GM18526 (cell line): ENCODE measurements around the gene ZIC1.

Experiments used
- POLR2A ChIP-seq: IDR thresholded peaks from 3 replicates; pipeline ENCODE4 v1.6.1; 2011; ENCODE audit not compliant: insufficient read length; ENCODE audit errors: extremely low read depth

Gene ZIC1

DNA sequence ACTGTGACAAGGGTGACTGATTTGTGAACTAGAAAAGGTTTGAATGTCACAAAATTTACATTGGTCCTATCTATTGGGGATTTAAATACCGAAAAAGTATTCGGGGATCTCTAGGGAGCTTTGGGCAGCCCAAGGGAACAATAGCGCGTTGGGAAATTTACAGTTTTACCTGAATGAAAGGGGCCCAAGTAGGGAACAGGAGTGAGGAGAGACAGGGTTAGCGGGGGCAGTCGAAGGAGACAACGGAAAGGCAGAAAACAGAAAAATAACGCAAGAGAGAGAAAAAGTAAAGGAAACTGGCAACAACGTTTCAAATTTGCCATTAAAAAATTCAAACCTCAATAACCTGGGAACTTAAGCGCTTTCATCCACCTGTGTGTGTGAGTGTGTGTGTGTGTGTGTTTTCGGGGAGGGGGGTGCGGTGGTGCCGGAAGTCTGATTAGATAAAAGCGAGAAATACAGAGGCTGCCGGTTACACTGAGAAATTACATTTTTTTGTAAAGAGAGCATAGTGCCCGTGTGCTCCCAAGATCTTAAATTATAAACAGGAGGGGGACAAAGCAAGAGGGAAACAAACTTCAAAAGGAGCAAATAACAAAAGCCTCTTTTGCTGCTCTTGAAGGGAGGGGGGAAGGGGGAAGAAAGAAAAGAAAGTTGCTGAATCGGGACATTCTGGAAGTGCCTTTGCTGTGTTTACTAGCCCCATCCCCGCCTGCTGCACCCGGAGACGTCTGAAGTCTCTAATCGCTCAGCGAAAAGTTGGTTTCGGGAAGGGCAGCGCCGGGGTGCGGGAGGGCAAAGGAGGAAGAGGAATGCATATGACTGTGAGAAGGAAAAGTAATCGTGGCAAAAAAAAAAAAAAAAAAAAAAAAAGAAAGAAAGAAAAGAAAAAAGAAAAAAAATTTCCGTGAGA is 721 bp upstream of the ZIC1 start:
- TF ChIP-seq POLR2A, result no peak

DNA sequence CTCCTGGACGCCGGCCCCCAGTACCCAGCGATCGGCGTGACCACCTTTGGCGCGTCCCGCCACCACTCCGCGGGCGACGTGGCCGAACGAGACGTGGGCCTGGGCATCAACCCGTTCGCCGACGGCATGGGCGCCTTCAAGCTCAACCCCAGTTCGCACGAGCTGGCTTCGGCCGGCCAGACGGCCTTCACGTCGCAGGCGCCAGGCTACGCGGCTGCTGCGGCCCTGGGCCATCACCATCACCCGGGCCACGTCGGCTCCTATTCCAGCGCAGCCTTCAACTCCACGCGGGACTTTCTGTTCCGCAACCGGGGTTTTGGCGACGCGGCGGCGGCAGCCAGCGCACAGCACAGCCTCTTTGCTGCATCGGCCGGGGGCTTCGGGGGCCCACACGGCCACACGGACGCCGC is 956 bp downstream of the ZIC1 start:
- TF ChIP-seq POLR2A, result no peak

DNA sequence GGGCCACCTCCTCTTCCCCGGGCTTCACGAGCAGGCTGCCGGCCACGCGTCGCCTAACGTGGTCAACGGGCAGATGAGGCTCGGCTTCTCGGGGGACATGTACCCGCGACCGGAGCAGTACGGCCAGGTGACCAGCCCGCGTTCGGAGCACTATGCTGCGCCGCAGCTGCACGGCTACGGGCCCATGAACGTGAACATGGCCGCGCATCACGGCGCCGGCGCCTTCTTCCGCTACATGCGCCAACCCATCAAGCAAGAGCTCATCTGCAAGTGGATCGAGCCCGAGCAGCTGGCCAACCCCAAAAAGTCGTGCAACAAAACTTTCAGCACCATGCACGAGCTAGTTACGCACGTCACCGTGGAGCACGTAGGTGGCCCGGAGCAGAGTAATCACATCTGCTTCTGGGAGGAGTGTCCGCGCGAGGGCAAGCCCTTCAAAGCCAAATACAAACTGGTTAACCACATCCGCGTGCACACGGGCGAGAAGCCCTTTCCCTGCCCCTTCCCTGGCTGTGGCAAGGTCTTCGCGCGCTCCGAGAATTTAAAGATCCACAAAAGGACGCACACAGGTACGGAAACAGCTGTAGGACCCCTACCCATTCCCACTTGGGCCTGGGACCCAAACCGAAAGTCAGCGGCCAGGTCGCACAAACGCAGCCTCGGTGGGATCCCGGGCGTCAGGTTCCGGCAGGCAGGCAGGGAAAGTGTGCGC is 1.5 kb downstream of the ZIC1 start:
- TF ChIP-seq POLR2A, result no peak

DNA sequence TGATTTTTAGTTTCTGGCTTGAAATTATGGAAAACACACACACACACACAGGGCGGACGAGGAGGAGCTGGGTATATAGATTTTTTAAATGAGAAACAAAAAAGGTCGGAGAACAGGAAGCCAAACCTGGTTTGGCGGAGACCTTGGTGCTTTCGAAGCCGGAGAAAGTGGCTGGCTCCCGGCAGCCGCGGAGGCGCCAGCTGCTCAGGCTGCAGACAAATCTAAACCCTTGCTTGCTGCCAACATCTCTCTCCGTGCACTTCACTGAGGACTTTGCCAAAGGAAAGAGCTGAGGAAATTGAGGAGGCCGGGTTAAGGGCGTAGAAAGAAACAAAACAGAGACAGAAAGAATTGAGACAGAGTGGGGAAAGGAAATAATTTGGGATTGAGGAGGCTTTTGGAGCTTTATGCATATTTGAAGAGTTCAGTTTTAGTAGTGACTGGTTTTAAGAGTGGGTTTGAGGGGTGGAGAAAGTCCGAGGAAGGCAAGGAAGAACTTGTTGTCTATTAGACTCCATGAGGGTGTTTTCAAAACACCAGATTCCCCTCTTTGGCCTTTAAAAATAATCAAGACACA is 2.2 kb downstream of the ZIC1 start:
- no peak for TF ChIP-seq POLR2A

DNA sequence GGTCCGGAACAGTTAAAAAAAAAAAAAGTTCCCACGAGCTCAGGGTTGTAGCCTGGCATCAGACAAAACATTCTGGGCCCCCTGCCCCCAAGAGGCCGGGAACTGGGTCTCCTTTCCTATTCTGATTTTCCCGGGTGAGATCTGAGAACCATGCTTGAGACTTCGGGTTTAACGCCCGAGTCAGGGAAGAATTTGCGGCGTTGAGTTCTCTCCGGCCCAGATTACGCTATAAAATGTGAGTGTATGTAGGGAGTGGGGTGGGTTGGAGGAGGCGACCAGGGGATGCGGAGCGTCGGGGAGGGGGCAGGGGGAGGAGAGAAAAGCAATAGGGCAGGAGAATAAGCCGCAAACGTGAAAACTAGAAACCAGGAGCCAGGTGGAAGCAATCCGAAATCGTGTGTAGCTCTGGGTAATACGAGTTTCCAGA is 2.7 kb downstream of the ZIC1 start:
- TF ChIP-seq POLR2A, result no peak

DNA sequence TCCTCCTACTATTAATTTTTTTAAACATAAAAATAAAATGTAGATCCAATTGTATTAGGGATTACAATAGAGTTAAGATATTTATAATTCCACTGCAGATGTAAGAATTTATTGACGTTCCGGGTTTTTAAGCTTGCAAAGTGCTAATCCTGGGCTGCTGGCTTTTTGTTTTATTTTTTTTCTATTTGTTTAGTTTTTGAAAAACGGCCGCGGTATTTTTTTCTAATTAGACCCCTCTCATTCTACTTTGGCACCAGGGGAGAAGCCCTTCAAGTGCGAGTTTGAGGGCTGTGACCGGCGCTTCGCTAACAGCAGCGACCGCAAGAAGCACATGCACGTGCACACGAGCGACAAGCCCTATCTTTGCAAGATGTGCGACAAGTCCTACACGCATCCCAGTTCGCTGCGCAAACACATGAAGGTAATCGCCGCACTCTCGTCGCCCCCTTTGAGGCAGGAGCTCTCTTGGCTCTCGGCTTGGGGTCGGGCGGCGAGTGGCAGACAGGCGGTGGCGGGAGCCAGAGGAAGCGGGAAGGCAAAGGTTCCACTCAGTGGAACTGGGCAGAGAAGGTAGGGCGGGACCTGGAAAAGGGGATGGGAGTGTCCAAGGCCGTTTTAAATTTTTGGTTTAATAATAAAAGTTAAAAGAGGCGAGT is 3.2 kb downstream of the ZIC1 start:
- TF ChIP-seq POLR2A, result no peak

DNA sequence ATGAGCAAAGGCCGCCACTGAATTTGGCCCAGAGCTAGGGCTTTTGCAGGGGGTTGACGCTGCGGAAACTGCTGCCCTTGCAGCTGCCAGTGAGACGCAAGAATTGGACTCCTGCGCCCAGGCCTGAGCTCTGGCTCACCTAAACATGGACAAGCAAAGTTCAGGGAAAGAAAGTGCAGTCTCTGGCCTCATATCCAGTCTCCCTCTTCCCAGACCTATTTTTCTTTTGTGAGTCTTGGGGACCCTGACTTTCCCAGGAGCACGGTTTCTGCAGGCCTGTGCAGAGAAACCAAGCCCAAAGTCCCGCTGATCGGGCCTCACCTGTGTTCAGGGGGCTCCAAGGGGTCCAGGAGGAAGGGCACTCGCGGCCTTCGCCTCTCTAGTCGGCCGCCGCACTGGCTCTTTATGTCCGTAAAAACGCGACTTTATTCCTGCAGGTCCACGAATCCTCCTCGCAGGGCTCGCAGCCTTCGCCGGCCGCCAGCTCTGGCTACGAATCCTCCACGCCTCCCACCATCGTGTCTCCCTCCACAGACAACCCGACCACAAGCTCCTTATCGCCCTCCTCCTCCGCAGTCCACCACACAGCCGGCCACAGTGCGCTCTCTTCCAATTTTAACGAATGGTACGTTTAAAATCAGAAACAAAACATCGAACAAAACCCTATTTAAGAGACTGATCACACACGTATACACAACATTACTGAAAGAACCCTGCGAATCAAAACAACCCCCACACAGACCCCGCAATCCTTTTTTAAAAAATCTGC is 3.9 kb downstream of the ZIC1 start:
- TF ChIP-seq POLR2A, result no peak

DNA sequence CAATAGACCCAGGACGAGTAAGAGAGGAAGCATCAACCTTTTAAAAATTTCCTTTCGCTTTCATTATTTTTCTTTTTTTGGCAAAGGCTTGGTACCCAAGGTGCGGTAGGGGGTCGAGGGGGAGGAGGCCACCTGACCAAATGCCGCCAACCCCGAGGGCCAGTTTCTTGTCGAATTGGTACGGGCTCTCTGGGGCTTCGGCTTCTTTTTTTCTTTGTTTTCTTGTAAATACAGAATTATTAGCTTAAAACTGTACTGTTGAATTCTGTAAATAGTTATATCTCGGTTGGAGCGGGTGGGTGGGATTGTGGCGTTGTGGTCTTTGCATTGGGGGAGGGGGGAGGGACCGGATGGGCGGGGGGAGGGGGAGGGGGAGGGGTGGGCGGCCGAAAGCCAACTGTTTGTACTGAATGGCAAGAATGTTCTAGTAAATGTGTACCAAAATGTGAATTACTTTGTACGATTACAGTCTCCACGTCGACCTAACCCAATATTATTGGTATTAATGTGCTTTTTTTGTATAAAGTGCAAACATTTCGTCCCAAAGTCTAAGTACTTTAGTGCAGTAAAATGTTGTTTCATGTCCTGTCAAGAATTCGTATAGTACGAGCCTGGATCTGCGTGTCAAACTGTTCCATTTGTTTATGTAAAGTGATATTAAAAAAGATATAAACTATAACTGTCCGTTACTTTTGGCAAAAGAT is 4.7 kb downstream of the ZIC1 start:
- no peak for TF ChIP-seq POLR2A

DNA sequence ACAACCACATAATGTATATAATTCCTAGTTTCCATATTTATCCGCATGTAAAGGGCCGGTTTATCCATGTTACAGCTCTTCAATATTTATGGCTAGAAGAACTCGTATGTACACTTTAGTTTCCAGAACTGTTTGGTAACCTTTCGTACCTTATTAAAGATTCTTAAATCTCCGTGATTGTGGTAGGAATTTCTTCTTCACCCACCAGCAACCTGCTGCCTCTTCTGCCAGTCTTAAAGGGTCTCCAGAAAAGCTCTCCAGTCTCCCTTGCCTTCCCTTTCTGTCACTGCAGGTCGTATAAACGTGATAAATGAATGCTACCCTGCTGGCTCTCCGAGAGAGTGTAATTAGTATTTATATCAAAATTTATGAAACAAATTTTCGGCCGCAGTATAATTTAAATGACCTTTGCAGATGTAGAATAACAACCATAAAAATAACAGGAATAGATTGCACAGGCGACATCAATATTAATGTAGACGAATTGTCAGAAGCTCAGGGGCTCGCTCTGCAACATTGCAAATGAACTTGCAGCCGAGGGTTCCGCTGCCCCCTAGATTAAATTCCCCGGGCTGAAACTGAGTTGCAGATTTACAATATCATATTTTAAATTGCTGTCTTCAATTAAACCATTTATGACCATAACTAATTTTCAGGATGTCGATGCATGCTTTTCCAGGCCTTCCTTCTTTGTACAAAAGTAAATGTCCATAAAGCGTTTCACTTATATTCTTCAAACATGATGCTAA is 5.4 kb downstream of the ZIC1 start:
- no peak for TF ChIP-seq POLR2A

DNA sequence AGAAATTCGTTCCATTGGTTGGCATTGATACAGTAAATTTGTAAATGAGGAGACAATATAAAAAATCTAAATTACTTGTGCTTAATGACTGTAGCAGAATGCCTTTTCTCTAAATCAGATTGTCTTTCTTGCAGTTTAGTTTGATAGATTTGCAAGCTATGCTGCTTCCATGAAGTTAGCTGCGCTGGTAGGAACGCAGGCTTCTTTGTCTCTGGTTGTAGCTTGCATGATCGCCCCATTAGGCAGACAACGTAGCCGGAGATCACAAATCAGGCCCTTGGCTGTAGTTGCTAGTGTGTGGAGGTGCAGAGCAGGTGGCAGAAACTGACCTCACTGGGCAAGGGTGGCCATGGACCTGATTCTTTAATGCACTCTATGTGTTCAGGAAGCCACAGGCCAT is 6.1 kb downstream of the ZIC1 start:
- no peak for TF ChIP-seq POLR2A

DNA sequence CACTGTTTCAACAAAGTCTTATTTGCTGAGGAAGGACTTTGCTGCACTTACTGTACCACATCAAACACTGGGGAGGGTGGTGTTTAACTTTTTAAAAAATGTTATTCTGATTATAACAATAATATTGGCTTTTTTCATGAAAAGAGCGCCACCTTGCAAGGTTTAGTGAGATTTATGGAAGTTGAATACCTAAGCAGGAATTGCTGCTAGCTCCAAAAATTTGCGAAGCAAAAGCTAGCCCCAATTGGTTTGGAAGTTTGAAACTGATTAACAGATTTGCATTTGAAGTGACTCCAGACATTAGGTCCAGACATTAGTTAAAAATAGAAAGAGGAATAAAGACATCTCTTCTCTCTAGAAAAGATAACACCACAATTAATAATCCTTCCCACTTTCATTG is 6.7 kb downstream of the ZIC1 start:
- TF ChIP-seq POLR2A, result no peak

DNA sequence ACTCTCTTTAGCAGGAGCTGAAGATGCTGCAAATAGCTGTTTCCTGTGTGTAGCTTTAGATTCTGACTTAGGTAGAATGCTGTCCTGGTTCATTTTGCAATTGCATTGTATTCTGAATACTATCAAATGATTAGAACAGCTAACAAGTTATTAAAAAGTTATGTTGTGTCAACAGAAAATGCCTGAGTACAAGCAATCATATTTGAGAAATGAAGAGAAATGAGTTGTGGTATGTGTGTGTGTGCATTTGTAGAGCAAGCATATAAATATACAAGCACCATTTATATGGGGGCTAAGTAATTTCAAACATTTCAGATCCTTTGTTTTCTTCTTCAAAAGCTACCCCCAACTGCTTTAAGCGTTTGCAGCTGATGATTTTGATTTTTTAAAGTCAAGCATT is 7.8 kb downstream of the ZIC1 start:
- no peak for TF ChIP-seq POLR2A

DNA sequence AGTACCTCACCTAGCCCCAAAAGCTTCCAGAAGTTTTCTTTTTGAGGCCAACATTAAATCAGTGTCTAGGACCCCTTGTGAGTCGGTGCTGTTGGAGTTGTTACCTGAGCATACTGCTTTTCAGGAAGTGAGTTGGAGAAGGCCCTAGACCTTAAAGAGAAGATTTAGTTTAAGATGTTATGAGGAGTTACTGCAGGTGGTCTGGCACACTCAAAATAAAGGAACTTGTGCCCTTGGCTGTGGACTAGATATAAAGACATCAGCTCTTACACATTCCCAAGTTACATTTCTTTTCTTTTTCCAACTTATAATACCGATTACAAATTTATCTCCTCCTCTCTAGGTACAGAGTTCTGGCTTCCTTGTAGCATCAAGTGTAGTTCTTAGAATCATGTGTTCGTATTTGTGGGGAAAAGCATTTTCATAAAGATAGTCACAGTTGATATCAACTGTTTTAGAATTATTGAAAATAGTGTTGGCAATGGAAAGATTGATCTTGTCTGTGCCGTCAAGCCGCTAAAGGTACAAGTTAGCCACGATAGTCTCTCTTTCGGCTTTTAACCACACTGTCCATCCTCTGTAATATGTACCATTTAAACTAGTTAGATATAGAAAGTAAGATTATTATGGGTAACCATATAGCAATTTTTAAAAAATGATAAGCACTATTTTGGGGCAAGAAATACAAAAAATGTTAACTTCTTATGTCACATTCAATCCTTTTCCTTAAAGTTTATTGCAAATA is 8.6 kb downstream of the ZIC1 start:
- no peak for TF ChIP-seq POLR2A
